SK-N-SH treated with all-trans-retinoic acid at 6 μM for 48 hours (cell line): ENCODE results near the gene REC114.

Experiments used
- ATAC-seq: fragments of 200-7000 bp; cut with Tn5 transposase; 3 replicates; pipeline ENCODE4 v1.9.1; 2020; ENCODE audit warnings: mild to moderate bottlenecking, moderate library complexity
- ARNTL ChIP-seq: fragments of 450-650 bp; formaldehyde crosslinking; IDR thresholded peaks from 2 replicates; pipeline ENCODE4 v1.5.0; 2020; ENCODE audit warnings: low read depth, mild to moderate bottlenecking, moderate library complexity, borderline replicate concordance
- BACH2 ChIP-seq: fragments of 250-450 bp; sonication (Bioruptor Pico); IDR thresholded peaks from 2 replicates; pipeline ENCODE4 v1.9.0; 2021; ENCODE audit warnings: mild to moderate bottlenecking, borderline replicate concordance
- CSDC2 ChIP-seq: fragments of 250-450 bp; sonication (Bioruptor Pico); IDR thresholded peaks from 2 replicates; pipeline ENCODE4 v1.5.0; 2020; ENCODE audit warnings: mild to moderate bottlenecking, moderate library complexity
- ESRRG ChIP-seq: fragments of 250-450 bp; sonication (Bioruptor Pico); IDR thresholded peaks from 2 replicates; pipeline ENCODE4 v1.6.1; 2021; ENCODE audit warnings: mild to moderate bottlenecking
- ISL1 ChIP-seq: fragments of 250-450 bp; sonication (Bioruptor Pico); IDR thresholded peaks from 2 replicates; pipeline ENCODE4 v2.1.2; 2022; ENCODE audit warnings: mild to moderate bottlenecking, moderate library complexity
- OSR1 ChIP-seq: fragments of 250-450 bp; sonication (Bioruptor Pico); IDR thresholded peaks from 2 replicates; pipeline ENCODE4 v1.8.0; 2022; ENCODE audit warnings: moderate library complexity, mild to moderate bottlenecking, inconsistent platforms
- PATZ1 ChIP-seq: fragments of 250-450 bp; sonication (Bioruptor Pico); IDR thresholded peaks from 2 replicates; pipeline ENCODE4 v1.8.0; 2020; ENCODE audit warnings: mild to moderate bottlenecking, moderate library complexity, borderline replicate concordance
- PPARA ChIP-seq: fragments of 250-450 bp; sonication (Bioruptor Pico); IDR thresholded peaks from 2 replicates; pipeline ENCODE4 v1.5.0; 2020; ENCODE audit warnings: mild to moderate bottlenecking, borderline replicate concordance
- TCF4 ChIP-seq: fragments of 250-450 bp; sonication (Bioruptor Pico); IDR thresholded peaks from 2 replicates; pipeline ENCODE4 v1.8.0; 2021; ENCODE audit warnings: mild to moderate bottlenecking, moderate library complexity, borderline replicate concordance
- TOX ChIP-seq: fragments of 250-450 bp; sonication (Bioruptor Pico); IDR thresholded peaks from 2 replicates; pipeline ENCODE4 v1.8.0; 2021; ENCODE audit warnings: mild to moderate bottlenecking, moderate library complexity, borderline replicate concordance
- TSHZ2 ChIP-seq: fragments of 250-450 bp; sonication (Bioruptor Pico); IDR thresholded peaks from 2 replicates; pipeline ENCODE4 v1.5.0; 2020; ENCODE audit warnings: mild to moderate bottlenecking, moderate library complexity
- ZC3H10 ChIP-seq: fragments of 250-450 bp; sonication (Bioruptor Pico); IDR thresholded peaks from 2 replicates; pipeline ENCODE4 v1.5.1; 2021; ENCODE audit warnings: mild to moderate bottlenecking, moderate library complexity
- ZFP3 ChIP-seq: fragments of 250-450 bp; sonication (Bioruptor Pico); IDR thresholded peaks from 2 replicates; pipeline ENCODE4 v1.5.0; 2020; ENCODE audit warnings: mild to moderate bottlenecking, moderate library complexity
- ZFP30 ChIP-seq: fragments of 450-650 bp; formaldehyde crosslinking; IDR thresholded peaks from 2 replicates; pipeline ENCODE4 v1.5.0; 2022; ENCODE audit warnings: mild to moderate bottlenecking, moderate library complexity
- ZNF565 ChIP-seq: fragments of 450-650 bp; formaldehyde crosslinking; conservative IDR thresholded peaks from 2 replicates; pipeline ENCODE4 v1.5.0; 2020; ENCODE audit warnings: low read depth, mild to moderate bottlenecking, moderate library complexity
- ZNF8 ChIP-seq: fragments of 450-650 bp; formaldehyde crosslinking; IDR thresholded peaks from 2 replicates; pipeline ENCODE4 v1.5.0; 2020; ENCODE audit warnings: mild to moderate bottlenecking, moderate library complexity
- TF ChIP-seq, protein P1 (sequence below): fragments of 250-450 bp; sonication (Bioruptor Pico); IDR thresholded peaks from 2 replicates; pipeline ENCODE4 v1.8.0; 2021; ENCODE audit warnings: low read depth, mild to moderate bottlenecking, moderate library complexity, borderline replicate concordance
- TF ChIP-seq, protein P2 (sequence below): fragments of 250-450 bp; sonication (Bioruptor Pico); IDR thresholded peaks from 2 replicates; pipeline ENCODE4 v1.5.1; 2021; ENCODE audit warnings: mild to moderate bottlenecking, moderate library complexity
- TF ChIP-seq, protein P3 (sequence below): fragments of 250-450 bp; sonication (Bioruptor Pico); IDR thresholded peaks from 2 replicates; pipeline ENCODE4 v1.5.1; 2020; ENCODE audit warnings: low read depth, mild to moderate bottlenecking, moderate library complexity

Gene REC114

DNA sequence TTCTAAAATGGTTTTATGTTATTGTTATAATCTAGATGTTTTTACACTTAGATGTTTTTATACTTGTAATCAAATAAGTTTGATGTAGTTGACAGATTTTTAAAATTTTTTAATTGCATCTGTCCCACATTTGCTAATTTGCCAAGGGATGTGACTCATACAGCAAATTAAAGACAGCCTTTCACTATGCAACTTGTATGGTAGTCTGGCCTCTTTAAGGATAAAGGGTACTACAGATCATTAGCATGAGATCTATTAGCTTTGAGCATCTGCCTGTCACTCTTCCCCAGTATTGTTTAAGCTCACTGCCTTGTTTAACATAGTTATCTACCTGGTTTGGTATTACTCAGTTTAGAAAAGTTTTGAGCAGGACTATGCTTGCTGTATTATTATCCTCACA lies 107.2 kb downstream of the REC114 start:
- TF ChIP-seq, protein P1, sequence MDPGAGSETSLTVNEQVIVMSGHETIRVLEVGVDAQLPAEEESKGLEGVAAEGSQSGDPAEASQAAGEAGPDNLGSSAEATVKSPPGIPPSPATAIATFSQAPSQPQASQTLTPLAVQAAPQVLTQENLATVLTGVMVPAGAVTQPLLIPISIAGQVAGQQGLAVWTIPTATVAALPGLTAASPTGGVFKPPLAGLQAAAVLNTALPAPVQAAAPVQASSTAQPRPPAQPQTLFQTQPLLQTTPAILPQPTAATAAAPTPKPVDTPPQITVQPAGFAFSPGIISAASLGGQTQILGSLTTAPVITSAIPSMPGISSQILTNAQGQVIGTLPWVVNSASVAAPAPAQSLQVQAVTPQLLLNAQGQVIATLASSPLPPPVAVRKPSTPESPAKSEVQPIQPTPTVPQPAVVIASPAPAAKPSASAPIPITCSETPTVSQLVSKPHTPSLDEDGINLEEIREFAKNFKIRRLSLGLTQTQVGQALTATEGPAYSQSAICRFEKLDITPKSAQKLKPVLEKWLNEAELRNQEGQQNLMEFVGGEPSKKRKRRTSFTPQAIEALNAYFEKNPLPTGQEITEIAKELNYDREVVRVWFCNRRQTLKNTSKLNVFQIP (CRISPR knock-in tag) = no peak
- TF ChIP-seq TSHZ2 (CRISPR knock-in tag) = no peak
- peak; percentile 67 for ATAC-seq

GRCh38 chr15:73555080-73555479 lies 112.1 kb downstream of the REC114 start:
- no peak; the same call in 2 of the 3 replicates for ATAC-seq
- no peak for TF ChIP-seq OSR1 (CRISPR knock-in tag)
- TF ChIP-seq TSHZ2 (CRISPR knock-in tag) = no peak
- TF ChIP-seq ZFP3 (CRISPR knock-in tag) = no peak
- no peak for TF ChIP-seq ZC3H10 (CRISPR knock-in tag)
- no peak for TF ChIP-seq CSDC2 (CRISPR knock-in tag)
- no peak for TF ChIP-seq ZNF565 (CRISPR knock-in tag)
- no peak for TF ChIP-seq ESRRG (CRISPR knock-in tag)
- TF ChIP-seq TCF4 (CRISPR knock-in tag) = no peak
- TF ChIP-seq ARNTL (CRISPR knock-in tag) = no peak
- TF ChIP-seq PATZ1 (CRISPR knock-in tag) = no peak
- no peak for TF ChIP-seq BACH2
- no peak for TF ChIP-seq PPARA (CRISPR knock-in tag)
- TF ChIP-seq ISL1 (CRISPR knock-in tag) = no peak
- TF ChIP-seq ZNF8 (CRISPR knock-in tag) = no peak
- no peak for TF ChIP-seq ZFP30
- TF ChIP-seq, protein P2, sequence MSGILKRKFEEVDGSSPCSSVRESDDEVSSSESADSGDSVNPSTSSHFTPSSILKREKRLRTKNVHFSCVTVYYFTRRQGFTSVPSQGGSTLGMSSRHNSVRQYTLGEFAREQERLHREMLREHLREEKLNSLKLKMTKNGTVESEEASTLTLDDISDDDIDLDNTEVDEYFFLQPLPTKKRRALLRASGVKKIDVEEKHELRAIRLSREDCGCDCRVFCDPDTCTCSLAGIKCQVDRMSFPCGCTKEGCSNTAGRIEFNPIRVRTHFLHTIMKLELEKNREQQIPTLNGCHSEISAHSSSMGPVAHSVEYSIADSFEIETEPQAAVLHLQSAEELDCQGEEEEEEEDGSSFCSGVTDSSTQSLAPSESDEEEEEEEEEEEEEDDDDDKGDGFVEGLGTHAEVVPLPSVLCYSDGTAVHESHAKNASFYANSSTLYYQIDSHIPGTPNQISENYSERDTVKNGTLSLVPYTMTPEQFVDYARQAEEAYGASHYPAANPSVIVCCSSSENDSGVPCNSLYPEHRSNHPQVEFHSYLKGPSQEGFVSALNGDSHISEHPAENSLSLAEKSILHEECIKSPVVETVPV (CRISPR knock-in tag) = no peak
- TF ChIP-seq, protein P3, sequence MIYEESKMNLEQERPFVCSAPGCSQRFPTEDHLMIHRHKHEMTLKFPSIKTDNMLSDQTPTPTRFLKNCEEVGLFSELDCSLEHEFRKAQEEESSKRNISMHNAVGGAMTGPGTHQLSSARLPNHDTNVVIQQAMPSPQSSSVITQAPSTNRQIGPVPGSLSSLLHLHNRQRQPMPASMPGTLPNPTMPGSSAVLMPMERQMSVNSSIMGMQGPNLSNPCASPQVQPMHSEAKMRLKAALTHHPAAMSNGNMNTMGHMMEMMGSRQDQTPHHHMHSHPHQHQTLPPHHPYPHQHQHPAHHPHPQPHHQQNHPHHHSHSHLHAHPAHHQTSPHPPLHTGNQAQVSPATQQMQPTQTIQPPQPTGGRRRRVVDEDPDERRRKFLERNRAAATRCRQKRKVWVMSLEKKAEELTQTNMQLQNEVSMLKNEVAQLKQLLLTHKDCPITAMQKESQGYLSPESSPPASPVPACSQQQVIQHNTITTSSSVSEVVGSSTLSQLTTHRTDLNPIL (CRISPR knock-in tag) = no peak

GRCh38 chr15:73558529-73558928 lies 115.6 kb downstream of the REC114 start:
- no peak for ATAC-seq
- TF ChIP-seq TOX (CRISPR knock-in tag) = no peak
- TF ChIP-seq, protein P2 (CRISPR knock-in tag) = no peak
- no peak for TF ChIP-seq TCF4 (CRISPR knock-in tag)
- TF ChIP-seq ZFP30 = no peak
- TF ChIP-seq ZNF8 (CRISPR knock-in tag) = no peak
- TF ChIP-seq ARNTL (CRISPR knock-in tag) = no peak
